Liver (tissue), 9 donors: ENCODE measurements around the gene SLC6A7. TPM values are rescaled to one million over a fixed set of nuclear protein-coding genes. Genes with fewer than 3 reads are reported as not detected.

Experiments
- DNase-seq: peaks from one replicate; pipeline ENCODE4 v3.0.0-alpha.2; 2017; ENCODE audit warnings: low spot score
- H3K27ac ChIP-seq, 2 donors: one replicate each; pipeline ENCODE4 v1.7.0; 2013; ENCODE audit warnings: inconsistent platforms in 2 of 2, low read length in 2 of 2, control low read depth in 1 of 2, low read depth in 1 of 2, mild to moderate bottlenecking in 1 of 2
- H3K27me3 ChIP-seq, 4 donors: one replicate each; pipeline versions ENCODE4 v1.6.1 to v1.7.0; 2013; ENCODE audit warnings: low read length in 3 of 4, inconsistent platforms in 1 of 4, mild to moderate bottlenecking in 1 of 4, moderate library complexity in 1 of 4; ENCODE audit not compliant: control insufficient read depth in 4 of 4, insufficient read depth in 4 of 4
- H3K36me3 ChIP-seq, 4 donors: one replicate each; pipeline versions ENCODE4 v1.6.1 to v1.7.0; 2013; ENCODE audit warnings: low read length in 3 of 4, mild to moderate bottlenecking in 3 of 4, low read depth in 1 of 4, moderate library complexity in 1 of 4; ENCODE audit not compliant: control insufficient read depth in 4 of 4, insufficient read depth in 3 of 4
- H3K4me1 ChIP-seq, 4 donors: one replicate each; pipeline versions ENCODE4 v1.6.1 to v1.7.0; 2013; ENCODE audit warnings: low read length in 3 of 4, mild to moderate bottlenecking in 3 of 4, moderate library complexity in 1 of 4; ENCODE audit not compliant: control insufficient read depth in 4 of 4, insufficient read depth in 4 of 4
- H3K4me3 ChIP-seq, 3 donors: one replicate each; pipeline versions ENCODE4 v1.6.1 to v1.7.0; 2013; ENCODE audit warnings: low read length in 3 of 3, control low read depth in 1 of 3, low read depth in 1 of 3, mild to moderate bottlenecking in 1 of 3
- H3K9ac ChIP-seq, 2 donors: one replicate each; pipeline ENCODE4 v1.7.0; 2013; ENCODE audit warnings: low read length in 2 of 2, mild to moderate bottlenecking in 2 of 2, moderate library complexity in 2 of 2, control low read depth in 1 of 2, low read depth in 1 of 2
- H3K9me3 ChIP-seq, 4 donors: one replicate each; pipeline versions ENCODE4 v1.6.1 to v1.7.0; 2013; ENCODE audit warnings: low read length in 3 of 4; ENCODE audit not compliant: control insufficient read depth in 4 of 4
- ATF3 ChIP-seq: IDR thresholded peaks from 2 replicates; pipeline ENCODE4 v1.6.1; 2016; ENCODE audit warnings: antibody characterized with exemption
- CTCF ChIP-seq: fragments of 150-350 bp; IDR thresholded peaks from 2 replicates; pipeline ENCODE4 v1.5.1; 2017; ENCODE audit warnings: improper control_type of control experiment, low read depth, low read length; ENCODE audit not compliant: missing input control
- EGR1 ChIP-seq, 2 donors: IDR thresholded peaks; 2 replicates each; pipeline ENCODE4 v1.6.1; 2016 to 2018; ENCODE audit warnings: antibody characterized with exemption in 2 of 2, low read depth in 2 of 2
- FOXA1 ChIP-seq: IDR thresholded peaks from 2 replicates; pipeline ENCODE4 v1.6.1; 2016; ENCODE audit warnings: antibody characterized with exemption
- GABPA ChIP-seq, 2 donors: IDR thresholded peaks in 1 of 2; conservative IDR thresholded peaks in 1 of 2; 2 replicates each; pipeline ENCODE4 v1.6.1; 2016; ENCODE audit warnings: antibody characterized with exemption in 2 of 2, mild to moderate bottlenecking in 1 of 2, moderate library complexity in 1 of 2
- HNF4A ChIP-seq, 2 donors: conservative IDR thresholded peaks; 2 replicates each; pipeline ENCODE4 v1.6.1; 2016; ENCODE audit warnings: antibody characterized with exemption in 2 of 2, mild to moderate bottlenecking in 2 of 2
- HNF4G ChIP-seq: IDR thresholded peaks from 2 replicates; pipeline ENCODE4 v1.6.1; 2016; ENCODE audit warnings: antibody characterized with exemption
- JUND ChIP-seq, 2 donors: IDR thresholded peaks; 2 replicates each; pipeline ENCODE4 v1.6.1; 2016; ENCODE audit warnings: antibody characterized with exemption in 2 of 2
- MAX ChIP-seq: IDR thresholded peaks from 2 replicates; pipeline ENCODE4 v1.6.1; 2016; ENCODE audit warnings: antibody characterized with exemption
- NR2F2 ChIP-seq: IDR thresholded peaks from 2 replicates; pipeline ENCODE4 v1.6.1; 2016; ENCODE audit warnings: antibody characterized with exemption
- RAD21 ChIP-seq, 2 donors: IDR thresholded peaks; 2 replicates each; pipeline ENCODE4 v1.6.1; 2016; ENCODE audit warnings: antibody characterized with exemption in 2 of 2, mild to moderate bottlenecking in 2 of 2
- RXRA ChIP-seq, 2 donors: IDR thresholded peaks; 2 replicates each; pipeline ENCODE4 v1.6.1; 2017 to 2018; ENCODE audit warnings: antibody characterized with exemption in 2 of 2, mild to moderate bottlenecking in 1 of 2
- SP1 ChIP-seq: IDR thresholded peaks from 2 replicates; pipeline ENCODE4 v1.6.1; 2018; ENCODE audit warnings: antibody characterized with exemption, mild to moderate bottlenecking
- TAF1 ChIP-seq: conservative IDR thresholded peaks from 2 replicates; pipeline ENCODE4 v1.6.1; 2016; ENCODE audit warnings: antibody characterized with exemption, mild to moderate bottlenecking
- YY1 ChIP-seq: IDR thresholded peaks from 2 replicates; pipeline ENCODE4 v1.6.1; 2016; ENCODE audit warnings: antibody characterized with exemption, mild to moderate bottlenecking
- WGBS: extraction: QIAGEN DNeasy Blood & Tissue Kit; methylation state at CpG from one replicate; pipeline ENCODE4 v1.1.7; 2013; 5-methylcytosine and 5-hydroxymethylcytosine counted together
- polyA plus RNA-seq, 2 donors: library from polyadenylated mRNA; stranded (reverse) in 1 of 2; unstranded in 1 of 2; fragments of 200-250 nt in 1 of 2; fragments of >200 nt in 1 of 2; fragmentation: Nextera tagmentation in 1 of 2; extraction: Ambion mirVana in 1 of 2; gene quantifications; one replicate each; pipeline versions ENCODE4 v1.2.1 to v1.2.3, GENCODE V29; 2013 to 2015
- total RNA-seq, 2 donors: library from RNA; depleted of rRNA; stranded (reverse); fragments of >200 nt; gene quantifications; one replicate each; pipeline ENCODE4 v1.2.3, GENCODE V29; 2014
- TF ChIP-seq, protein P1 (sequence below): IDR thresholded peaks from 2 replicates; pipeline ENCODE4 v1.6.1; 2016; ENCODE audit warnings: antibody characterized with exemption, mild to moderate bottlenecking
- donor health status: healthy.
- donor health status: healthy.
- donor health status: healthy.
- donor health status: healthy.
- donor health status: healthy.

The SLC6A7 gene
- total and polyA plus RNA-seq, 4 donors: not detected

DNA sequence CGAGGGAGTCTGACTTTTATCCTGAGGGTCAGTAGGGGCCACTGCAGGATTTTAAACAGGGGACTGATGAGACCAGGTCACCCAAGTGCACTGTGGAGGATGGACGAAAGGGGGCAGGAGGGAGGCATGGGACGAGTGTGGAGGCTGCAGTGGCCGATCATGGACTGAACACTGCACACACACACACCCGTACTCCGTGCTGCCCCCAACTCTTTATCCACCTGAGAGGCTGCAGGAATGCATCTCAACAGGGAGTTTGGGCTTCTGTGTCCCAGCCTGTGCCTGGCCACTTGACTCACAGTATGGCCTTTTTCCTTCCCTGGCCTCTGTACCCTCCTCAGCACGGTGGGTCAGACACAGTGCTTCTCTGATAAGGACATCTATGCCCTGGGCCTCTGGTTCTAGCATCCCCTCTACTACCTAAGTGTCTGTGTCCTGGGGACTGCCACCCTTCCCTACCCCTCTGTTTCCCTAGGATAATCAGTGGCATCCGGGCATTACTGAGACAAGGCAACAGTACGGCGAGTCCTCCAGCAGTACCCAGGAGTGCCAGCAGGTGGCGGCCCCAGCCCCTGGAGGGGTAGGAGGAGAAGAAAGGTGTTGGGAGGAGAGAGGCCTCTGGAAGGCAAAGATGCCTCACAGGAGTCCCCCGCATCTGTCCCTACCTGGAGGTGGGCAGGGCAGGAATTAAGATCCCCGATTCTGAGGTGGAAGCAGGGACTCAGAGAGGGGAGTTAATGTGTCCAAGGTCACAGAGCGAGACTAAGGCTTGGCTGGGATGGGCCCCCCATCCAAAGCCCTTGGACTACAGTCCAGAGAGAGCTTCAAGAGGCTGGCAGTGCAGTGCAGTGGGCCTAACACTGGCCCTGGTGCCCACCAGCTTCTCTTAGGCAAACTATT is 28.4 kb upstream of the SLC6A7 start:
- 50% methylated on average over 14 of the region's 14 CpGs for WGBS
- no peak overlapping the region for H3K9ac ChIP-seq
- H3K27ac ChIP-seq: peak overlapping the region; percentile 60 to 74
- peak; percentile 85 for DNase-seq
- no peak overlapping the region for H3K4me3 ChIP-seq
- no peaks in the 10 kb centered on the region for H3K9me3 ChIP-seq
- no peaks in the 10 kb centered on the region for H3K36me3 ChIP-seq
- H3K4me1 ChIP-seq: peaks cover 0 to 4% (median 0%) of the 10 kb centered on the region in 4 donors
- TF ChIP-seq RAD21 (IDR thresholded peaks at IDR 0.05) (peak; percentile 90 to 93), HNF4A (conservative IDR thresholded peaks at IDR 0.05) (no peak), MAX (no peak), CTCF (peak; percentile 94), EGR1 (IDR thresholded peaks at IDR 0.05; ENCODE audit: low read depth in 2 of 2) (no peak), JUND (IDR thresholded peaks at IDR 0.05) (no peak), RXRA (IDR thresholded peaks at IDR 0.05) (no peak), HNF4G (no peak), SP1 (no peak), YY1 (no peak)
- TF ChIP-seq, protein P1, sequence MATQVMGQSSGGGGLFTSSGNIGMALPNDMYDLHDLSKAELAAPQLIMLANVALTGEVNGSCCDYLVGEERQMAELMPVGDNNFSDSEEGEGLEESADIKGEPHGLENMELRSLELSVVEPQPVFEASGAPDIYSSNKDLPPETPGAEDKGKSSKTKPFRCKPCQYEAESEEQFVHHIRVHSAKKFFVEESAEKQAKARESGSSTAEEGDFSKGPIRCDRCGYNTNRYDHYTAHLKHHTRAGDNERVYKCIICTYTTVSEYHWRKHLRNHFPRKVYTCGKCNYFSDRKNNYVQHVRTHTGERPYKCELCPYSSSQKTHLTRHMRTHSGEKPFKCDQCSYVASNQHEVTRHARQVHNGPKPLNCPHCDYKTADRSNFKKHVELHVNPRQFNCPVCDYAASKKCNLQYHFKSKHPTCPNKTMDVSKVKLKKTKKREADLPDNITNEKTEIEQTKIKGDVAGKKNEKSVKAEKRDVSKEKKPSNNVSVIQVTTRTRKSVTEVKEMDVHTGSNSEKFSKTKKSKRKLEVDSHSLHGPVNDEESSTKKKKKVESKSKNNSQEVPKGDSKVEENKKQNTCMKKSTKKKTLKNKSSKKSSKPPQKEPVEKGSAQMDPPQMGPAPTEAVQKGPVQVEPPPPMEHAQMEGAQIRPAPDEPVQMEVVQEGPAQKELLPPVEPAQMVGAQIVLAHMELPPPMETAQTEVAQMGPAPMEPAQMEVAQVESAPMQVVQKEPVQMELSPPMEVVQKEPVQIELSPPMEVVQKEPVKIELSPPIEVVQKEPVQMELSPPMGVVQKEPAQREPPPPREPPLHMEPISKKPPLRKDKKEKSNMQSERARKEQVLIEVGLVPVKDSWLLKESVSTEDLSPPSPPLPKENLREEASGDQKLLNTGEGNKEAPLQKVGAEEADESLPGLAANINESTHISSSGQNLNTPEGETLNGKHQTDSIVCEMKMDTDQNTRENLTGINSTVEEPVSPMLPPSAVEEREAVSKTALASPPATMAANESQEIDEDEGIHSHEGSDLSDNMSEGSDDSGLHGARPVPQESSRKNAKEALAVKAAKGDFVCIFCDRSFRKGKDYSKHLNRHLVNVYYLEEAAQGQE: no peak
- peaks cover 0 to 2% (median 0%) of the 10 kb centered on the region in 4 donors for H3K27me3 ChIP-seq

- Histone ChIP-seq H3K9ac (no peak overlapping the region), H3K4me1 (peaks cover 0 to 4% (median 0%) of the 10 kb centered on the region in 4 donors), H3K9me3 (no peaks in the 10 kb centered on the region), H3K27me3 (peaks cover 0 to 2% (median 0%) of the 10 kb centered on the region in 4 donors), H3K36me3 (no peaks in the 10 kb centered on the region), H3K4me3 (no peak overlapping the region), H3K27ac (peak overlapping the region in 1 of 2 donors; percentile 0)
- no peak for DNase-seq
- WGBS: 84% methylated on average over 3 of the region's 3 CpGs
- no peak for TF ChIP-seq JUND (IDR thresholded peaks at IDR 0.05)
- TF ChIP-seq RXRA (IDR thresholded peaks at IDR 0.05): no peak
- TF ChIP-seq ATF3: no peak
- TF ChIP-seq, protein P1: no peak
- no peak for TF ChIP-seq GABPA (IDR thresholded peaks at IDR 0.05 in 1 of 2, conservative IDR thresholded peaks at IDR 0.05 in 1 of 2)
- TF ChIP-seq EGR1 (IDR thresholded peaks at IDR 0.05; ENCODE audit: low read depth in 2 of 2): no peak
- no peak for TF ChIP-seq SP1
- no peak for TF ChIP-seq HNF4G
- TF ChIP-seq NR2F2: no peak
- TF ChIP-seq TAF1: no peak
- TF ChIP-seq CTCF: no peak
- no peak for TF ChIP-seq FOXA1
- TF ChIP-seq MAX: no peak
- TF ChIP-seq RAD21 (IDR thresholded peaks at IDR 0.05): no peak
- TF ChIP-seq YY1: no peak
- TF ChIP-seq HNF4A (conservative IDR thresholded peaks at IDR 0.05): no peak
These were observed 27.7 kb upstream of the SLC6A7 start for GRCh38 chr5:150162142-150162513.
